Right lobe of liver (tissue), 4 donors: ENCODE measurements around the gene TMCO2.

Experiments
- POLR2A ChIP-seq: fragments of 450-650 bp; IDR thresholded peaks from one replicate; pipeline ENCODE4 v1.6.1; 2017; ENCODE audit warnings: antibody characterized with exemption, mild to moderate bottlenecking
- TF ChIP-seq, protein P1 (sequence below), 4 donors: fragments of 200-600 bp in 3 of 4; fragments of 450-650 bp in 1 of 4; IDR thresholded peaks; one replicate each; pipeline versions ENCODE4 v1.5.1 to v1.8.0; 2016 to 2022; ENCODE audit warnings: antibody characterized with exemption in 4 of 4, mild to moderate bottlenecking in 2 of 4
- donor health status: DM: no; HTN: no; CAD: no.
- donor health status: DM: no; HTN: no; CAD: no.
- donor health status: DM: no; HTN: yes; CAD: no.

- TF ChIP-seq, protein P1, sequence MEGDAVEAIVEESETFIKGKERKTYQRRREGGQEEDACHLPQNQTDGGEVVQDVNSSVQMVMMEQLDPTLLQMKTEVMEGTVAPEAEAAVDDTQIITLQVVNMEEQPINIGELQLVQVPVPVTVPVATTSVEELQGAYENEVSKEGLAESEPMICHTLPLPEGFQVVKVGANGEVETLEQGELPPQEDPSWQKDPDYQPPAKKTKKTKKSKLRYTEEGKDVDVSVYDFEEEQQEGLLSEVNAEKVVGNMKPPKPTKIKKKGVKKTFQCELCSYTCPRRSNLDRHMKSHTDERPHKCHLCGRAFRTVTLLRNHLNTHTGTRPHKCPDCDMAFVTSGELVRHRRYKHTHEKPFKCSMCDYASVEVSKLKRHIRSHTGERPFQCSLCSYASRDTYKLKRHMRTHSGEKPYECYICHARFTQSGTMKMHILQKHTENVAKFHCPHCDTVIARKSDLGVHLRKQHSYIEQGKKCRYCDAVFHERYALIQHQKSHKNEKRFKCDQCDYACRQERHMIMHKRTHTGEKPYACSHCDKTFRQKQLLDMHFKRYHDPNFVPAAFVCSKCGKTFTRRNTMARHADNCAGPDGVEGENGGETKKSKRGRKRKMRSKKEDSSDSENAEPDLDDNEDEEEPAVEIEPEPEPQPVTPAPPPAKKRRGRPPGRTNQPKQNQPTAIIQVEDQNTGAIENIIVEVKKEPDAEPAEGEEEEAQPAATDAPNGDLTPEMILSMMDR (IDR thresholded peaks at IDR 0.05): no peak
- no peak for TF ChIP-seq POLR2A
Measured at GRCh38 chr1:40299366-40300248, 51.9 kb downstream of the TMCO2 start.
